ENCODE data around the gene MRPS10.
"Not testable (repeated sequence)": the region's sequence is repeated elsewhere in the genome, so short reads cannot be mapped to it uniquely, and the experiment has no call there.

Gene MRPS10

GRCh38 chr6:42175860-42176259 lies 41.8 kb downstream of the MRPS10 start:
- H3K4me3 ChIP-seq (ENCODE audit: low read depth, low read length) = no peak overlapping the region
- TF ChIP-seq, protein P1, sequence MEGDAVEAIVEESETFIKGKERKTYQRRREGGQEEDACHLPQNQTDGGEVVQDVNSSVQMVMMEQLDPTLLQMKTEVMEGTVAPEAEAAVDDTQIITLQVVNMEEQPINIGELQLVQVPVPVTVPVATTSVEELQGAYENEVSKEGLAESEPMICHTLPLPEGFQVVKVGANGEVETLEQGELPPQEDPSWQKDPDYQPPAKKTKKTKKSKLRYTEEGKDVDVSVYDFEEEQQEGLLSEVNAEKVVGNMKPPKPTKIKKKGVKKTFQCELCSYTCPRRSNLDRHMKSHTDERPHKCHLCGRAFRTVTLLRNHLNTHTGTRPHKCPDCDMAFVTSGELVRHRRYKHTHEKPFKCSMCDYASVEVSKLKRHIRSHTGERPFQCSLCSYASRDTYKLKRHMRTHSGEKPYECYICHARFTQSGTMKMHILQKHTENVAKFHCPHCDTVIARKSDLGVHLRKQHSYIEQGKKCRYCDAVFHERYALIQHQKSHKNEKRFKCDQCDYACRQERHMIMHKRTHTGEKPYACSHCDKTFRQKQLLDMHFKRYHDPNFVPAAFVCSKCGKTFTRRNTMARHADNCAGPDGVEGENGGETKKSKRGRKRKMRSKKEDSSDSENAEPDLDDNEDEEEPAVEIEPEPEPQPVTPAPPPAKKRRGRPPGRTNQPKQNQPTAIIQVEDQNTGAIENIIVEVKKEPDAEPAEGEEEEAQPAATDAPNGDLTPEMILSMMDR (IDR thresholded peaks at IDR 0.05; ENCODE audit: low read depth, low read length) = peak; percentile 12; the same call in 1 of the 2 replicates

- TF ChIP-seq, protein P1 (IDR thresholded peaks at IDR 0.05; ENCODE audit: low read depth, low read length) = no peak
- no peak within 1 kb of the TSS for H3K4me3 ChIP-seq (ENCODE audit: low read depth, low read length)
These were observed 44.6 kb downstream of the MRPS10 start, which contains the start of gene GUCA1A for GRCh38 chr6:42173101-42173500. TSS of gene GUCA1A (plus strand) at chr6:42173364. CDS start at chr6:42173614, 250 bp downstream.

DNA sequence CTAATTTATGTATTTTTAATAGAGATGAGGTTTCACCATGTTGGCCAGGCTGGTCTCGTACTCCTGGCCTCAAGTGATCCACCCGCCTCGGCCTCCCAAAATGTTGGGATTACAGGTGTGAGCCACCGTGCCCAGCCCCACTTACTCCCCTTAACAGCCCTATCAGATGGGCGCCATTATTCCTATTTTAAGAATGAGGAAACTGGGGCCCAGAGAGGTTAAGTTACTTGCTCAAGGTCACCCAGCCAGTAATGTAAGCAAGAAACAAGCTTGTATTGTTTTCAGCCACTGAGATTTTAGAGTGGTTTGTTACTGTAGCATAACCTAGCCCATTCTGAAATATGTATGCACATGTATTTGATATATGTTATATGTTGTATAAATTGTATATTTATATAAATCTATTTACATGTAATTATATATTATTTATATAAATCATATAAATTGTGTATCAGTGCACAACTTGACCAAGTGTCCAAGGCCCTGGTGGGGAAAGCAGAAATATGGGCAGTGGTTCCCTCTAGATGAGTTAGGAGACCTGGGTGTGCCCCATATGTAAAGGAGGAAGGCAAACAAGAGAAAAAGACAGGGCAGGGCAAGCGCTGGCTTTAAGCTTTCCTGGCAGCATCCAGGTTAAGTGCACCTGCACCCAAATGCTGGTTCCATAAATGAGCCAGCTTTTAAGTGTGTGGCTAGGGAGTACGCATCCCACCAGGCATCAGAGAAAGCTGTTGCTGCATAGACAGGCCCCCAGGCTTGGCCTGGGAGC lies 45.7 kb downstream of the MRPS10 start:
- TF ChIP-seq, protein P1 (IDR thresholded peaks at IDR 0.05; ENCODE audit: low read depth, low read length) = no peak
- no peak overlapping the region for H3K4me3 ChIP-seq (ENCODE audit: low read depth, low read length)

- not testable (repeated sequence) for H3K4me3 ChIP-seq (ENCODE audit: low read depth, low read length)
These were observed 47.9 kb downstream of the MRPS10 start for GRCh38 chr6:42169780-42170179.

DNA sequence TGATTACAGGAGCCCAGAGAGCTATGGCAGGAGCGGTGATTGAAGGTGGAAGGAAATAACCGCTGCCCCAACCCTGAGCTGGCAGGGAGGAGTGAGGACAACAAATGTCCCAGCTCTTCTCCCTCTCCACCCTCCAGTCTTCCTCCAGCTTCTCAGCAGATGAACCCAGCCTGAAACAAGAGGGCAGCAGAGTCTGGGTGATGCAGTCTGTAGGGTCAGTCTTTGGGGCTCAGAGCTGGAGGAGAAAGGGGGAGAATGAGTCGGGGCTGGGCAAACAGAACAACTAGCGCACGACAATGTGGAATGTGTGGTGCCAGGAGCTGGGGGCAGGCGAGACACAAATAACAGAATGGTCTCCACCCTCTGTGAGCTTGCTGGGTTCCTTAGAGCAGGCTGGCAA lies 49.0 kb downstream of the MRPS10 start:
- H3K4me3 ChIP-seq (ENCODE audit: low read depth, low read length) = no peak overlapping the region
- TF ChIP-seq, protein P1 (IDR thresholded peaks at IDR 0.05; ENCODE audit: low read depth, low read length) = peak; percentile 31; the same call in 1 of the 2 replicates

DNA sequence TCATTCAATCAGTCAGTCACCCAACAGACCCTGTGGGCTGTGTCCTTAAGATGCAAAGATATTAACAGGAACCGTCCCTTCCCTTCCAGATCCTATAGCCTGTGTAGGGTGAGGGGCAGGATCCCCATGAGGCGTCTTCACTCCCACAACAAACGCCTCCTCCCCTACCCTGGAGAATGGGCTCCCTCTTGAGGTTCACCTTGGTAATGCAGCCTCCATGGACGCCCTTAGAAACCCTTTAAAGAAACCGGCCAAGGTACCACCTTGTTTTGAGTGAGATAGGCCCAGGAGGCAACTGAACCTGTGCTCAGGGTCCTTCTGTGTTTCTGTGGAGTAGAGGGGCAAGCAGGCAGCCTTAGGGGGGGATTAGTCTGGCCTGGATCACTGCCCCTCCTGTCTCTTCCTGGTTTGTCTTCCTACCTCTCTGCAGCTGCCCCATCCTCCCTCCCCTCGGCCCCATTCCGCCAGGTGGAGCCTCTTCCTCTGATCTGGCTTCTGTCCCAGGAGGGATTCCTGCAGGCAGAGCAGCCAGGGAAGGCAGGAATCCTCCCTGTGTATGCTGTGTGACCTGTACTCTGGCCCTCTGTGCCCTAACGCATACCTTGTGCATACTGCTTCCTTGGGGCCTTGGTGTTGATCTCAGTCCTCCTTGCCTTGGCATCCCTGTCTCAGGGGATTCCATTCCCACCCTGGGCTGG lies 51.1 kb downstream of the MRPS10 start:
- H3K4me3 ChIP-seq (ENCODE audit: low read depth, low read length) = no peak overlapping the region
- TF ChIP-seq, protein P1 (IDR thresholded peaks at IDR 0.05; ENCODE audit: low read depth, low read length) = peak; percentile 97

DNA sequence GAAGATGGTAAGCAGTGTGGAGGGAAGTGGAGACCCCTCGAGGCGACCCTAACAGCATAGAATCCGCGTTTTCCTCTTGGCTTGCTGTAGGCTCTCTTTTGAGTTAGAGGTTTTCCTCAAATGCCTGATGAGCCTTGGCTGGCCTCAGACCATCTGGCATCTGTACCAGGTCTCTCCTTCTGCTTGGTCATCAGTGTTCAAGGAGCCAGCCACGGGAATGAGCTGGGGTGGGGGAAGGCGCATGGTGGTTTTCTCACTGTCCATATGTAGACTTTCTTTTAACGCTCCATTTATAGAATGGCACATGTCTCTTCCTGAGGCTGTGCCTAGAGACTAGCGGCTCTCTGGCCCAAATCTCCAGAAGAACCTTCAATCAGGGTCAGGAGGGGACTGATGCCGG lies 52.6 kb downstream of the MRPS10 start:
- no peak overlapping the region for H3K4me3 ChIP-seq (ENCODE audit: low read depth, low read length)
- TF ChIP-seq, protein P1 (IDR thresholded peaks at IDR 0.05; ENCODE audit: low read depth, low read length) = no peak
